Peyer's patch (tissue), 4 donors: ENCODE results near the gene PLA2G6.

ENCODE experiments used
- POLR2A ChIP-seq, 2 donors: fragments of 450-650 bp; IDR thresholded peaks; one replicate each; pipeline ENCODE4 v1.5.1; 2017; ENCODE audit warnings: antibody characterized with exemption in 2 of 2, mild to moderate bottlenecking in 2 of 2, moderate library complexity in 2 of 2
- TF ChIP-seq, protein P1 (sequence below), 6 experiments: fragments of 450-650 bp in 4 of 6; fragments of 200-600 bp in 2 of 6; sonication (generic) in 1 of 6; IDR thresholded peaks; one replicate each; pipeline ENCODE4 v1.5.1; 2017 to 2019; ENCODE audit warnings: antibody characterized with exemption in 6 of 6, mild to moderate bottlenecking in 3 of 6, moderate library complexity in 1 of 6

- TF ChIP-seq, protein P1, sequence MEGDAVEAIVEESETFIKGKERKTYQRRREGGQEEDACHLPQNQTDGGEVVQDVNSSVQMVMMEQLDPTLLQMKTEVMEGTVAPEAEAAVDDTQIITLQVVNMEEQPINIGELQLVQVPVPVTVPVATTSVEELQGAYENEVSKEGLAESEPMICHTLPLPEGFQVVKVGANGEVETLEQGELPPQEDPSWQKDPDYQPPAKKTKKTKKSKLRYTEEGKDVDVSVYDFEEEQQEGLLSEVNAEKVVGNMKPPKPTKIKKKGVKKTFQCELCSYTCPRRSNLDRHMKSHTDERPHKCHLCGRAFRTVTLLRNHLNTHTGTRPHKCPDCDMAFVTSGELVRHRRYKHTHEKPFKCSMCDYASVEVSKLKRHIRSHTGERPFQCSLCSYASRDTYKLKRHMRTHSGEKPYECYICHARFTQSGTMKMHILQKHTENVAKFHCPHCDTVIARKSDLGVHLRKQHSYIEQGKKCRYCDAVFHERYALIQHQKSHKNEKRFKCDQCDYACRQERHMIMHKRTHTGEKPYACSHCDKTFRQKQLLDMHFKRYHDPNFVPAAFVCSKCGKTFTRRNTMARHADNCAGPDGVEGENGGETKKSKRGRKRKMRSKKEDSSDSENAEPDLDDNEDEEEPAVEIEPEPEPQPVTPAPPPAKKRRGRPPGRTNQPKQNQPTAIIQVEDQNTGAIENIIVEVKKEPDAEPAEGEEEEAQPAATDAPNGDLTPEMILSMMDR (IDR thresholded peaks at IDR 0.05) = no peak
- TF ChIP-seq POLR2A (IDR thresholded peaks at IDR 0.05) = no peak
Measured at GRCh38 chr22:38196791-38197419, 15.3 kb upstream of the PLA2G6 start.
